Measurements from ENCODE around the gene LDB2. TPM values are rescaled to one million over a fixed set of nuclear protein-coding genes. Genes with fewer than 3 reads are reported as not detected.

LDB2 gene
- total and polyA plus RNA-seq, 2 donors (not counting 1 experiment from before 2014, with no cell fraction given): not detected

GRCh38 chr4:16914208-16914607, 15.8 kb upstream of the LDB2 start:
- Histone ChIP-seq H3K9me3 (ENCODE audit: control extremely low read depth in 1 of 3, control insufficient read depth in 2 of 3, insufficient read depth in 1 of 3, low read length in 2 of 3) (peaks cover 0 to 3% (median 0%) of the 10 kb centered on the region in 3 donors), H3K4me1 (ENCODE audit: control insufficient read depth in 2 of 2, insufficient read depth in 2 of 2, low read length in 2 of 2) (no peaks in the 10 kb centered on the region), H3K36me3 (replicated peaks in 1 of 2; ENCODE audit: control extremely low read depth in 1 of 2, control insufficient read depth in 1 of 2, extremely low read depth in 1 of 2, insufficient read depth in 2 of 2, low read length in 1 of 2) (no peaks in the 10 kb centered on the region), H3K27ac (ENCODE audit: low read length in 2 of 2) (no peak overlapping the region), H3K79me2 (ENCODE audit: control insufficient read depth, insufficient read depth, low read length) (no peaks in the 10 kb centered on the region), H4K20me1 (ENCODE audit: control insufficient read depth, insufficient read depth, low read length, poor library complexity, severe bottlenecking) (no peaks in the 10 kb centered on the region), H3K4me2 (replicated peaks; ENCODE audit: low read depth, low read length, poor library complexity, severe bottlenecking) (no peak overlapping the region), H2AFZ (ENCODE audit: insufficient read depth, low read depth, low read length, poor library complexity, severe bottlenecking) (no peak overlapping the region), H3K27me3 (replicated peaks in 1 of 4; ENCODE audit: control extremely low read depth in 1 of 4, control insufficient read depth in 3 of 4, insufficient read depth in 4 of 4, low read length in 3 of 4) (no peaks in the 10 kb centered on the region), H3K9ac (ENCODE audit: low read length) (no peak overlapping the region), H3K4me3 (ENCODE audit: control extremely low read depth in 1 of 5, extremely low read depth in 1 of 5, insufficient read depth in 1 of 5, low read depth in 2 of 5, low read length in 4 of 5) (no peak overlapping the region)
- H3K4me1 Mint-ChIP-seq: no peaks in the 10 kb centered on the region
- no CpG with 5 or more reads among the region's 1 CpG for WGBS (ENCODE audit: insufficient coverage)
- ATAC-seq (ENCODE audit: low read depth) (no peak), DNase-seq (no peak)
- ChIA-PET POLR2A (no interaction called here), CTCF (no interaction called here)
- no peak overlapping the region for H3K27ac Mint-ChIP-seq
- intact Hi-C loops (cut with micrococcal nuclease): no loop called here
- H3K27me3 Mint-ChIP-seq: no peaks in the 10 kb centered on the region
- TF ChIP-seq CTCF (IDR thresholded peaks at IDR 0.05): no peak
- TF ChIP-seq EZH2 (IDR thresholded peaks at IDR 0.05; ENCODE audit: borderline replicate concordance, insufficient read depth, low read depth, low read length, poor library complexity, severe bottlenecking): no peak
- H3K4me3 Mint-ChIP-seq: no peak overlapping the region
- no peaks in the 10 kb centered on the region for H3K9me3 Mint-ChIP-seq (ENCODE audit: insufficient read depth)

- 88% methylated on average over 5 of the region's 5 CpGs for WGBS (ENCODE audit: insufficient coverage)
- Mint-ChIP-seq H3K4me1 (no peaks in the 10 kb centered on the region), H3K27ac (no peak overlapping the region), H3K9me3 (ENCODE audit: insufficient read depth) (no peaks in the 10 kb centered on the region), H3K4me3 (no peak overlapping the region), H3K27me3 (no peaks in the 10 kb centered on the region)
- TF ChIP-seq CTCF (IDR thresholded peaks at IDR 0.05): no peak
- TF ChIP-seq EZH2 (IDR thresholded peaks at IDR 0.05; ENCODE audit: borderline replicate concordance, insufficient read depth, low read depth, low read length, poor library complexity, severe bottlenecking): no peak
- CTCF ChIA-PET: no interaction called here
- POLR2A ChIA-PET: no interaction called here
- Histone ChIP-seq H3K9me3 (ENCODE audit: control extremely low read depth in 1 of 3, control insufficient read depth in 2 of 3, insufficient read depth in 1 of 3, low read length in 2 of 3) (peaks cover 0 to 3% (median 0%) of the 10 kb centered on the region in 3 donors), H3K4me3 (ENCODE audit: control extremely low read depth in 1 of 5, extremely low read depth in 1 of 5, insufficient read depth in 1 of 5, low read depth in 2 of 5, low read length in 4 of 5) (no peak overlapping the region), H3K4me1 (ENCODE audit: control insufficient read depth in 2 of 2, insufficient read depth in 2 of 2, low read length in 2 of 2) (no peaks in the 10 kb centered on the region), H4K20me1 (ENCODE audit: control insufficient read depth, insufficient read depth, low read length, poor library complexity, severe bottlenecking) (no peaks in the 10 kb centered on the region), H3K4me2 (replicated peaks; ENCODE audit: low read depth, low read length, poor library complexity, severe bottlenecking) (no peak overlapping the region), H3K27ac (ENCODE audit: low read length in 2 of 2) (no peak overlapping the region), H2AFZ (ENCODE audit: insufficient read depth, low read depth, low read length, poor library complexity, severe bottlenecking) (no peak overlapping the region), H3K9ac (ENCODE audit: low read length) (no peak overlapping the region), H3K79me2 (ENCODE audit: control insufficient read depth, insufficient read depth, low read length) (no peaks in the 10 kb centered on the region), H3K27me3 (replicated peaks in 1 of 4; ENCODE audit: control extremely low read depth in 1 of 4, control insufficient read depth in 3 of 4, insufficient read depth in 4 of 4, low read length in 3 of 4) (no peaks in the 10 kb centered on the region), H3K36me3 (replicated peaks in 1 of 2; ENCODE audit: control extremely low read depth in 1 of 2, control insufficient read depth in 1 of 2, extremely low read depth in 1 of 2, insufficient read depth in 2 of 2, low read length in 1 of 2) (no peaks in the 10 kb centered on the region)
- ATAC-seq (ENCODE audit: low read depth): no peak
- DNase-seq: no peak
- intact Hi-C loops (cut with micrococcal nuclease): no loop called here
These were observed 14.5 kb upstream of the LDB2 start for GRCh38 chr4:16912896-16913295.
